Thoracic aorta endothelial cell (primary cell): Measurements from ENCODE around the gene PIK3IP1. TPM values are rescaled to one million over a fixed set of nuclear protein-coding genes. Genes with fewer than 3 reads are reported as not detected.

ENCODE experiments used
- small RNA-seq: library from RNA; depleted of rRNA; stranded (forward); fragments of <200 nt; gene quantifications from one replicate; pipeline ENCODE3, GENCODE V24; 2012
- total RNA-seq: library from RNA; depleted of rRNA; stranded (reverse); fragments of >200 nt; gene quantifications from 2 replicates; pipeline ENCODE4 v1.2.3, GENCODE V29; 2012

The PIK3IP1 gene
- total RNA-seq: 4.1 and 5.2 TPM in 2 replicates

GRCh38 chr22:31292236-31292989 is at the start of gene PIK3IP1:
Gene PIK3IP1, minus strand, starts transcription at chr22:31292488. Its CDS starts 144 bp downstream, at chr22:31292344.

Small RNA genes lying within 50 kb of the gene (small RNA-seq; reads per million reads assigned to genes)
- gene RNA5SP496: not detected

Other genes with a start within 250 kb of the PIK3IP1 start
- 114 and 158 TPM in 2 replicates for gene SMTN, start 211.2 kb downstream of the PIK3IP1 start, total RNA-seq
- gene SELENOM, start 184.9 kb downstream of the PIK3IP1 start, total RNA-seq: 38.0 and 44.7 TPM in 2 replicates
- 0.13 and 0.29 TPM in 2 replicates for gene INPP5J, start 169.5 kb downstream of the PIK3IP1 start, total RNA-seq
- under 0.01 and 0.29 TPM in 2 replicates for gene PLA2G3, start 152.0 kb downstream of the PIK3IP1 start, total RNA-seq
- gene RNF185, start 132.3 kb downstream of the PIK3IP1 start, total RNA-seq: 25.4 and 31.5 TPM in 2 replicates
- gene LIMK2, start 80.2 kb downstream of the PIK3IP1 start, total RNA-seq: 98.3 and 113 TPM in 2 replicates
- gene PATZ1, start 53.9 kb upstream of the PIK3IP1 start, total RNA-seq: 14.2 and 19.5 TPM in 2 replicates
- 94.1 and 96.9 TPM in 2 replicates for gene DRG1, start 107.1 kb upstream of the PIK3IP1 start, total RNA-seq
- 14.9 and 32.2 TPM in 2 replicates for gene EIF4ENIF1, start 197.4 kb upstream of the PIK3IP1 start, total RNA-seq
- 25.5 and 27.4 TPM in 2 replicates for gene SFI1, start 204.0 kb upstream of the PIK3IP1 start, total RNA-seq